Activated naive CD4-positive, alpha-beta T cell treated with anti-CD3 and anti-CD28 coated beads for 36 hours (primary cell): ENCODE results near the gene HPCAL1. TPM values are rescaled to one million over a fixed set of nuclear protein-coding genes. Genes with fewer than 3 reads are reported as not detected.

Experiments
- CTCF ChIA-PET: fragments of 350-600 bp; sonication (Branson Sonifier 250); formaldehyde crosslinking; loops from one replicate; lab custom pipeline; 2021; ENCODE audit warnings: antibody characterized with exemption; lab: Charles Lee
- DNase-seq: peaks from one replicate; pipeline ENCODE4 v3.0.0-alpha.2; 2020
- H3K27ac Mint-ChIP-seq: one replicate; pipeline ENCODE4 v1.8.0; 2021; ENCODE audit warnings: mild to moderate bottlenecking, mixed read lengths
- H3K27me3 Mint-ChIP-seq: one replicate; pipeline ENCODE4 v1.8.0; 2021; ENCODE audit warnings: low read depth, mixed read lengths
- H3K36me3 Mint-ChIP-seq: one replicate; pipeline ENCODE4 v1.8.0; 2021; ENCODE audit warnings: low read depth, mixed read lengths
- H3K4me1 Mint-ChIP-seq: one replicate; pipeline ENCODE4 v1.8.0; 2021; ENCODE audit warnings: low read depth, mixed read lengths
- H3K4me3 Mint-ChIP-seq: one replicate; pipeline ENCODE4 v1.8.0; 2021; ENCODE audit warnings: mild to moderate bottlenecking, moderate library complexity, mixed read lengths
- H3K9me3 Mint-ChIP-seq: one replicate; pipeline ENCODE4 v1.8.0; 2021; ENCODE audit warnings: mixed read lengths
- intact Hi-C: fragments of 100-400 bp; cut with micrococcal nuclease; formaldehyde crosslinking; loops from one replicate; pipeline ENCODE4 v1.15.1; 2023
- total RNA-seq, 2 experiments: library from RNA; stranded (reverse); gene quantifications; one replicate each; pipeline ENCODE4 v1.2.3, GENCODE V29; 2021

Gene HPCAL1
- total RNA-seq, 2 experiments from 2014 or later, result 71.4 to 73.8 TPM

DNA sequence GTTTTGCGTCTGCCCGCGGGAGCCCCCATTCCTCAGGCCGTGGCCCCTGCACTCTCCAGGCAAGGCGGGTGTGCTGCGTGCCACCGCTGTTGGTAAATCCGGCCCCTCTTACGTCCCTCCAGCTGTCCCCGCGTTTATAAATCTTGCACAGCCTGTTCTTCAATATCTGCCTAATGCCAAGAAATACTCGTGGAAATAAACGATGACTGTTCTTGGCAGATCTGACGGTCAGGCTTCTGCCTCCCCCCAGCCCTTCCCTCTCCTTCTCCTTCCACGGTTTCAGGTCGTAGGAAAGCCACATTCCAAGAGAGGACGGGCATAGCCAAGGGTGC is 124.9 kb downstream of the HPCAL1 start:
- CTCF ChIA-PET, result interaction anchor here (1.9 kb wide), 1 partner anchor 355 kb away, joined by 7 read pairs; no protein-coding TSS in a partner anchor
- Mint-ChIP-seq H3K4me3 (no peak overlapping the region), H3K36me3 (peaks cover 12% of the 10 kb centered on the region), H3K27ac (no peak overlapping the region), H3K9me3 (no peaks in the 10 kb centered on the region), H3K4me1 (peaks cover 3% of the 10 kb centered on the region), H3K27me3 (peaks cover 5% of the 10 kb centered on the region)
- intact Hi-C loops, result no loop called here
- no peak for DNase-seq

DNA sequence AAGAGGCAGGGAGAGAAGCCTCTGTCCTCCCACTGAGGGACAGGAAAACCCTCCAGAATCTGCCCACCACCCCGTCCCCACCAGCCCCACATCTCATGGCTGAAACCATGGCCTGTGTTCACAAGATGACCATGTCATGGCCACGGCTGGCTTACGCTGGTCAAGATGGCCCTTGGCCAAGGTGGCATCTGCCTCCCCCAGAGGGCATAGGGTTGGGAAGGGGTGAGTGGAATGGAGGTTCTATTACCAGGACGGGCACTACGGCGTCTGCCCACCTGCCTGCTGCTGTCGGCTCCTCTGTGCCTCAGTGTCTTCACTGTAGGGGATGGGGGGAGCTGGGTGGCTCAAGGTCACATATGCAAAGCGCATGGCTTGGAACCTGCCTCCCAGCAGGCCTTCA is 125.7 kb downstream of the HPCAL1 start:
- CTCF ChIA-PET, result interaction anchor here (1.9 kb wide), 1 partner anchor 356 kb away, joined by 7 read pairs; no protein-coding TSS in a partner anchor
- H3K36me3 Mint-ChIP-seq, result peaks cover 12% of the 10 kb centered on the region
- H3K27me3 Mint-ChIP-seq, result peaks cover 9% of the 10 kb centered on the region
- no peaks in the 10 kb centered on the region for H3K9me3 Mint-ChIP-seq
- DNase-seq, result no peak
- intact Hi-C loops, result no loop called here
- no peak overlapping the region for H3K4me3 Mint-ChIP-seq
- no peak overlapping the region for H3K27ac Mint-ChIP-seq
- H3K4me1 Mint-ChIP-seq, result peaks cover 6% of the 10 kb centered on the region

GRCh38 chr2:10428924-10429323 is 126.2 kb downstream of the HPCAL1 start:
- H3K27me3 Mint-ChIP-seq, result peaks cover 9% of the 10 kb centered on the region

DNA sequence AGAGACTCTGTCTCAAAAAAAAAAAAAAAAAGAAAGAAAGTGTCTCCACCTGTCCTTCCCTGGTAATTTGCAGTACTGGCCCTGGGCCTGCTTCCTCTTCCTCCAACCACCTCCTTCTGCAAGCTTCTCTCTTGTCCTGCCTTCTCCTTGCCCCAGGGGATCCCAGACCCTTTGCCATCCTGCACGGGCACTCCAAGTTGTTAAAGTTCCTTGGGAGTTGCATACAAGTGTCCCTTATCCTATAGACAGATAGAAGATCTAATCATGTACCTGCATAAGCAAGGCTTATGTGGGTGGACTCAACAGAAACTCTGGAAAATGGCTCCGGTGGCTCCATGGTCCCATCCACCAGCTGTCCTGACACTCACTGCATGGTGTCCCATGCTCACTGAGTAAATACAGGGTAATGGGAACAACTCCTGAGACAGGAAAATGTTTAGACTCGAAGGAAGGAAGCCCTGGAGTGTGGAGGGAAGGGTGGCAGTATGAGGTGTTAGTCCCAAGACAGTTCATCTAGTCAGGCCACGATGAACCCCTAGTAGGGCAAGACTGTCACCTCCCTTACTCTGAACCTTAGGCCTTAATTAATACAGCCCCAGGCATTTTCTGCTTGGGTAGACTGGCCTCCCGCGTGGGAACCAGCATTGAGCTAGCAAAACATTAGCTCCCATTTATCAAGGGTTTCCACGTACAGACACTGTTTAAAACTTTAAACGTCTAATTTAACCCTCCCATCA is 128.3 kb downstream of the HPCAL1 start:
- Mint-ChIP-seq H3K36me3 (peaks cover 9% of the 10 kb centered on the region), H3K27me3 (peaks cover 9% of the 10 kb centered on the region), H3K4me1 (peaks cover 7% of the 10 kb centered on the region), H3K9me3 (no peaks in the 10 kb centered on the region), H3K27ac (no peak overlapping the region), H3K4me3 (no peak overlapping the region)
- DNase-seq, result no peak
- intact Hi-C loops, result no loop called here
- CTCF ChIA-PET, result interaction anchor here (3.3 to 6.6 kb wide), 2 partner anchors 22 to 359 kb away, joined by 26 to 124 read pairs; no protein-coding TSS in a partner anchor

More at GRCh38 chr2:10428924-10429323, 126.2 kb downstream of the HPCAL1 start:
- intact Hi-C loops, result no loop called here
- Mint-ChIP-seq H3K36me3 (peaks cover 9% of the 10 kb centered on the region), H3K4me1 (peaks cover 6% of the 10 kb centered on the region), H3K27ac (no peak overlapping the region), H3K4me3 (no peak overlapping the region), H3K9me3 (no peaks in the 10 kb centered on the region)
- CTCF ChIA-PET, result interaction anchor here (1.9 kb wide), 1 partner anchor 357 kb away, joined by 7 read pairs; no protein-coding TSS in a partner anchor
- DNase-seq, result no peak

DNA sequence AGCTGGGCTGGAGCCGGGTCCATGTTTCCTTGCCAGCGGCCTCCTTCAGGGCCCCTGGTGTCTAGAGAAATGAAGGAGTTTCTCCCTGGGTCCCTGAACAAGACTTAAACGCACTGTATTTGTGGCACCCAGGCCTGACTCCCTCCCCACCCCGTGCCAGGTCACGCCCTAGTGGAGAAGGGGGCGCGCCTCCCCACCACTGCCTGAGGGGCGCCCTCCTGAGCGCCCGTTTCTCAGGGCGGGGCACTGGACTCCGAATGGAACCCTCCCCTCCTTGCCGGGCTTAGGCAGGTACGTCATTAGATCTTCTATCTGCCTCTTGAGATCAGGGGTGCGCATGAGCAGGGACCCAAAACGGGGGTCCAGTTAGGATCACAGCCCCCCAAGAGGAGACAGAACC is 129.1 kb downstream of the HPCAL1 start:
- H3K27me3 Mint-ChIP-seq, result peaks cover 9% of the 10 kb centered on the region
- H3K27ac Mint-ChIP-seq, result no peak overlapping the region
- H3K4me1 Mint-ChIP-seq, result peaks cover 7% of the 10 kb centered on the region
- no peaks in the 10 kb centered on the region for H3K9me3 Mint-ChIP-seq
- intact Hi-C loops, result no loop called here
- no peak for DNase-seq
- H3K36me3 Mint-ChIP-seq, result peaks cover 6% of the 10 kb centered on the region
- CTCF ChIA-PET, result interaction anchor here (1.0 to 6.6 kb wide), 3 partner anchors 23 to 359 kb away, joined by 3 to 124 read pairs (median 26); no protein-coding TSS in a partner anchor
- H3K4me3 Mint-ChIP-seq, result no peak overlapping the region

GRCh38 chr2:10432311-10433181 is 129.8 kb downstream of the HPCAL1 start:
- Mint-ChIP-seq H3K4me1 (peaks cover 7% of the 10 kb centered on the region), H3K27me3 (peaks cover 9% of the 10 kb centered on the region), H3K36me3 (peaks cover 1% of the 10 kb centered on the region), H3K27ac (no peak overlapping the region), H3K4me3 (peak overlapping the region; percentile 9), H3K9me3 (no peaks in the 10 kb centered on the region)
- DNase-seq, result no peak
- CTCF ChIA-PET, result interaction anchor here (1.0 to 6.6 kb wide), 3 partner anchors 24 to 360 kb away, joined by 3 to 124 read pairs (median 26); no protein-coding TSS in a partner anchor
- intact Hi-C loops, result no loop called here

DNA sequence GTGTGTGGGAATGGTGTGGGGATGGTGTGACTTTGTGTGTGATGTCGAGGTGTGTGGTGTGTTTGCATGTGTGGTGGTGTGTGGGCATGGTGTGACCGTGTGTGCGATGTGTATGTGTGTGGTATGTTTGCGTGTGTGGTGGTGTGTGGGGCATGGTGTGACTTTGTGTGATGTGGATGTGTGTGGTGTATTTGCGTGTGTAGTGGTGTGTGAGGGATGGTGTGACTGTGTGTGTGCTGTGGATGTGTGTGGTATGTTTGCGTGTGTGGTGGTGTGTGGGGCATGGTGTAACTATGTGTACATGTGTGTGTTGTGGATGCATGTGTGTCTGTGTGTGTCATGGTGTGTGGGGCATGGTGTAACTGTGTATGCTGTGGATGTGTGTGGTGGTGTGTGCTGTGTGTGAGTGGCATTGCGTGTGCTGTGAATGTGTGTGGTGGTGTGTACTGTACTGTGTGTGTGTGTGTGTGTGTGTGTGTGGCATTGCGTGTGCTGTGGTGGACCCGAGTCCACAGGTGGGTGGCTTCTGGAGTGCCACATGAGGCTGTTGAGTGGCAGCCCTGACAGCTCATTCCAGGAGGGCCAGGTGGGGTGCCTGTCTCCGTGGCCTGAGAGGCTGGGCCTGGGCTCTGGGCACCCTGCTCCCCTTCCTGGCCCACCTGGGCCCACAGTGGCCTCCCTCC is 130.7 kb downstream of the HPCAL1 start:
- intact Hi-C loops, result no loop called here
- CTCF ChIA-PET, result interaction anchor here (0.7 to 6.6 kb wide), 8 partner anchors 25 to 361 kb away, joined by 3 to 124 read pairs (median 12); no protein-coding TSS in a partner anchor
- no peak for DNase-seq
- Mint-ChIP-seq H3K4me3 (no peak overlapping the region), H3K27ac (no peak overlapping the region), H3K36me3 (no peaks in the 10 kb centered on the region), H3K27me3 (peaks cover 9% of the 10 kb centered on the region), H3K9me3 (no peaks in the 10 kb centered on the region), H3K4me1 (peaks cover 7% of the 10 kb centered on the region)

- intact Hi-C loops, result no loop called here
Measured at GRCh38 chr2:10433947-10434885, 131.5 kb downstream of the HPCAL1 start.

DNA sequence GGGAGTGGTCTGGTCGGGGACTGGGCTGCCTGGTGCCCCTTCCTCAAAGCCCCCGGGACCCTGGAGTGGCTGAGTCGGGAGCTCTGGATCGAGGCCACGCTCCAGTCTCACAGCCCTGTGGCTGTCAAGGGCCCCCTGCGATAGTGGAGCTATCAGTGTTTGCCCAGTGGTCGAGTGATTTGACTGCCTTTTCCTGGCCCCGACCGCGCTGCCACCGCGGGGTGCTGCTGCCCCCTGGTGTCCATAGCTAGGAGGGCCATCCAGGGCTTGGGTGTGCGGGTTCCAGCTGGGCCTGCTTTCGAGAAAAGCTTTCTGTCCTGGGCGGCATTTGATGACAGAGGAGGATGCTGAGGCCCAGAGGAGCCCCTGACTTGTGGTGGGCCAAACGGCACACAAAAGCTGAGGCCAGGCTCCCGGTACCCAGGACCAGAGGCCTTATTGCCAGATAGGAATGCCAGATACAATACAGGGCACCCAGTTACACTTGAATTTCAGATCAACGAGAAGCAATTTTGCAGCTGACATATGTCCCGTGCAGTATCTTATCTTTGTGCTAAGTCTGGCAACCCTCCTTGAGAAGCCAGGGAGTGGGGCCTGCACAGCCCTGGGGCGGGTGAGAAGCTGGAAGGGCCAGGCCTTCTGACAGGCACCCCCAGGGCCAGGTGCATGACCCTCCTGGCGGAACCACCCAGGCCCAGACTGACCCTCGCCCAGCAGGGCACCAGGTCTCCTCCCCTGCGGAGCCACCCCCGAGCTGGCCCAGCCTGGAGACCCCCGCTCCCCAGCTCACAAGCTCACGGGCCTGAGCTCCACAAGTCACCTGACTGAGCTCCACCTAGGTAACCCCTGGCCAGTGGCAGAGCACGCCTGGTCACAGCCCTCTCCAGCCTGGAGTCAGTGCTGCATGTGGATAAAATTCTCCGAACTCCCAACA is 132.4 kb downstream of the HPCAL1 start:
- Mint-ChIP-seq H3K27ac (no peak overlapping the region), H3K27me3 (peaks cover 9% of the 10 kb centered on the region), H3K4me1 (peaks cover 7% of the 10 kb centered on the region), H3K4me3 (no peak overlapping the region), H3K9me3 (no peaks in the 10 kb centered on the region), H3K36me3 (peaks cover 8% of the 10 kb centered on the region)
- DNase-seq, result peak; percentile 69
- intact Hi-C loops, result loop anchor here (1.0 to 5.0 kb wide), 5 partner anchors 165 to 623 kb away; no protein-coding TSS in a partner anchor
- CTCF ChIA-PET, result interaction anchor here (0.7 to 6.6 kb wide), 54 partner anchors 8 to 621 kb away, joined by 3 to 124 read pairs (median 4); partner anchors contain the start of gene ODC1

More at GRCh38 chr2:10433947-10434885, 131.5 kb downstream of the HPCAL1 start:
- Mint-ChIP-seq H3K36me3 (peaks cover 2% of the 10 kb centered on the region), H3K4me1 (peaks cover 7% of the 10 kb centered on the region), H3K27ac (no peak overlapping the region), H3K4me3 (no peak overlapping the region), H3K9me3 (no peaks in the 10 kb centered on the region), H3K27me3 (peaks cover 9% of the 10 kb centered on the region)
- no peak for DNase-seq
- CTCF ChIA-PET, result interaction anchor here (0.7 to 6.6 kb wide), 47 partner anchors 9 to 619 kb away, joined by 3 to 124 read pairs (median 4); partner anchors contain the start of gene ODC1

DNA sequence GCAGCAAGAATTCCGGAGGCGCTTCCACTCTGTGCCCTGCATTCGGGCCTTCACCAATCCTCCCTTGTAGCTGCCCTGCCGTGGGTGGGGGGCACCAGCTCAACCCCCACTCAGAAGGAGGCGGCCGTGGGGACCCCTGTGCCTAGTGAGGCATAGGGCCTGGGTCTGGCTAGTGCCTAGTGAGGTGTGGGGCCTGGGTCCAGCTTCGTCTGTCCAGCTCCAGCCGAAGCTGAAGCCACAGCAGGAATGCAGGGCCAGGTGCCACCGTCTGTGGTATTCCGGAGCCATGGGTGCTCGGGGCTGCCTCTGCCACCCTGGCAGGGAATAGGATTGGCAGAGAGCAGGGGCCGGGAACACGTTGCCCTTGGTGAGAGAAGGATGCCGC is 133.1 kb downstream of the HPCAL1 start:
- Mint-ChIP-seq H3K27me3 (peaks cover 9% of the 10 kb centered on the region), H3K9me3 (no peaks in the 10 kb centered on the region), H3K36me3 (peaks cover 15% of the 10 kb centered on the region), H3K4me1 (peaks cover 7% of the 10 kb centered on the region), H3K27ac (no peak overlapping the region), H3K4me3 (no peak overlapping the region)
- intact Hi-C loops, result loop anchor here (1.0 to 5.0 kb wide), 5 partner anchors 166 to 624 kb away; no protein-coding TSS in a partner anchor
- CTCF ChIA-PET, result interaction anchor here (1.0 to 6.6 kb wide), 27 partner anchors 8 to 622 kb away, joined by 3 to 124 read pairs (median 6); partner anchors contain the start of gene ODC1
- no peak for DNase-seq
